ENCODE results near the gene SLC13A5.
"Not testable (repeated sequence)": the region's sequence is repeated elsewhere in the genome, so short reads cannot be mapped to it uniquely, and the experiment has no call there.

SLC13A5 gene

GRCh38 chr17:6655732-6656361 lies 57.3 kb downstream of the SLC13A5 start:
- not testable (repeated sequence) for H3K36me3 Mint-ChIP-seq (ENCODE audit: low read depth); DNase-seq; H3K27me3 Mint-ChIP-seq; H3K27ac Mint-ChIP-seq; ATAC-seq; H3K9me3 Mint-ChIP-seq
- Mint-ChIP-seq H3K4me1 (peaks cover 50% of the 10 kb centered on the region), H3K4me3 (peak overlapping the region; percentile 77)

GRCh38 chr17:6654841-6655731 lies 58.1 kb downstream of the SLC13A5 start:
- peaks cover 6% of the 10 kb centered on the region for H3K27me3 Mint-ChIP-seq
- H3K36me3 Mint-ChIP-seq (ENCODE audit: low read depth): peaks cover 8% of the 10 kb centered on the region
- H3K9me3 Mint-ChIP-seq: no peaks in the 10 kb centered on the region
- peak overlapping the region; percentile 65 for H3K4me3 Mint-ChIP-seq
- no peak for ATAC-seq
- no peak overlapping the region for H3K27ac Mint-ChIP-seq
- no peak for DNase-seq
- peaks cover 48% of the 10 kb centered on the region for H3K4me1 Mint-ChIP-seq

- ATAC-seq: peak; percentile 20
- Mint-ChIP-seq H3K4me1 (peaks cover 56% of the 10 kb centered on the region), H3K9me3 (no peaks in the 10 kb centered on the region), H3K27ac (peak overlapping the region; percentile 46), H3K36me3 (ENCODE audit: low read depth) (peaks cover 24% of the 10 kb centered on the region), H3K4me3 (peak overlapping the region; percentile 59), H3K27me3 (peaks cover 6% of the 10 kb centered on the region)
- DNase-seq: peak; percentile 41
Observed at GRCh38 chr17:6651919-6652452, 61.2 kb downstream of the SLC13A5 start.

GRCh38 chr17:6651354-6651918 lies 61.7 kb downstream of the SLC13A5 start, which contains the start of the genes C17orf100 and MED31:
Gene C17orf100, plus strand, starts transcription at chr17:6651762. Its CDS starts 152 bp downstream, at chr17:6651914.
Gene MED31, minus strand, starts transcription at chr17:6651605. Its CDS starts 77 bp downstream, at chr17:6651528.
- peaks cover 6% of the 10 kb centered on the region for H3K27me3 Mint-ChIP-seq
- peaks cover 24% of the 10 kb centered on the region for H3K36me3 Mint-ChIP-seq (ENCODE audit: low read depth)
- DNase-seq: peak; percentile 97
- peak; percentile 98 for ATAC-seq
- peaks cover 59% of the 10 kb centered on the region for H3K4me1 Mint-ChIP-seq
- H3K4me3 Mint-ChIP-seq: peak within 1 kb of the TSS; percentile 99
- H3K27ac Mint-ChIP-seq: peak within 1 kb of the TSS; percentile 100
- no peaks in the 10 kb centered on the region for H3K9me3 Mint-ChIP-seq

GRCh38 chr17:6648181-6648580 lies 65.0 kb downstream of the SLC13A5 start:
- Mint-ChIP-seq H3K4me1 (peaks cover 68% of the 10 kb centered on the region), H3K27me3 (no peaks in the 10 kb centered on the region), H3K4me3 (no peak overlapping the region), H3K27ac (no peak overlapping the region), H3K36me3 (ENCODE audit: low read depth) (peaks cover 41% of the 10 kb centered on the region), H3K9me3 (no peaks in the 10 kb centered on the region)
- DNase-seq (no peak), ATAC-seq (no peak)

GRCh38 chr17:6643451-6644125 lies 69.6 kb downstream of the SLC13A5 start:
- peaks cover 66% of the 10 kb centered on the region for H3K4me1 Mint-ChIP-seq
- H3K27me3 Mint-ChIP-seq: no peaks in the 10 kb centered on the region
- no peak for ATAC-seq
- no peak for DNase-seq
- peak overlapping the region; percentile 37 for H3K4me3 Mint-ChIP-seq
- H3K27ac Mint-ChIP-seq: peak overlapping the region; percentile 99
- H3K9me3 Mint-ChIP-seq: no peaks in the 10 kb centered on the region
- peaks cover 46% of the 10 kb centered on the region for H3K36me3 Mint-ChIP-seq (ENCODE audit: low read depth)

- ATAC-seq (no peak), DNase-seq (no peak)
- peaks cover 37% of the 10 kb centered on the region for H3K36me3 Mint-ChIP-seq (ENCODE audit: low read depth)
Observed at GRCh38 chr17:6642592-6642991, 70.6 kb downstream of the SLC13A5 start.

GRCh38 chr17:6641247-6641863 lies 71.8 kb downstream of the SLC13A5 start:
- Mint-ChIP-seq H3K9me3 (no peaks in the 10 kb centered on the region), H3K4me3 (peak overlapping the region; percentile 96), H3K27ac (peak overlapping the region; percentile 99), H3K36me3 (ENCODE audit: low read depth) (peaks cover 37% of the 10 kb centered on the region), H3K27me3 (no peaks in the 10 kb centered on the region), H3K4me1 (peaks cover 61% of the 10 kb centered on the region)
- DNase-seq: no peak
- no peak for ATAC-seq

More at GRCh38 chr17:6642592-6642991, 70.6 kb downstream of the SLC13A5 start:
- peak overlapping the region; percentile 99 for H3K27ac Mint-ChIP-seq
- H3K9me3 Mint-ChIP-seq: no peaks in the 10 kb centered on the region
- H3K27me3 Mint-ChIP-seq: no peaks in the 10 kb centered on the region
- peak overlapping the region; percentile 96 for H3K4me3 Mint-ChIP-seq
- H3K4me1 Mint-ChIP-seq: peaks cover 64% of the 10 kb centered on the region

GRCh38 chr17:6640536-6641246 lies 72.5 kb downstream of the SLC13A5 start, which contains the start of the genes KIAA0753 and TXNDC17:
Gene KIAA0753, minus strand, starts transcription at chr17:6640711. Its CDS starts 5,608 bp downstream, at chr17:6635103.
Gene TXNDC17, plus strand, starts transcription at chr17:6641060. Its CDS starts 23 bp downstream, at chr17:6641083.
- Mint-ChIP-seq H3K27me3 (no peaks in the 10 kb centered on the region), H3K9me3 (no peaks in the 10 kb centered on the region), H3K27ac (peak within 1 kb of the TSS; percentile 99), H3K4me1 (peaks cover 61% of the 10 kb centered on the region), H3K4me3 (peak within 1 kb of the TSS; percentile 96), H3K36me3 (ENCODE audit: low read depth) (peaks cover 33% of the 10 kb centered on the region)
- DNase-seq (peak; percentile 97), ATAC-seq (peak; percentile 88)

- Mint-ChIP-seq H3K4me3 (peak overlapping the region; percentile 96), H3K4me1 (peaks cover 56% of the 10 kb centered on the region), H3K9me3 (no peaks in the 10 kb centered on the region), H3K27me3 (no peaks in the 10 kb centered on the region), H3K27ac (peak overlapping the region; percentile 99), H3K36me3 (ENCODE audit: low read depth) (peaks cover 31% of the 10 kb centered on the region)
- DNase-seq (peak; percentile 35), ATAC-seq (peak; percentile 25)
Observed at GRCh38 chr17:6639586-6640535, 73.3 kb downstream of the SLC13A5 start.

GRCh38 chr17:6639014-6639585 lies 74.1 kb downstream of the SLC13A5 start:
- H3K4me3 Mint-ChIP-seq: peak overlapping the region; percentile 96
- H3K9me3 Mint-ChIP-seq: no peaks in the 10 kb centered on the region
- no peak for DNase-seq
- H3K27me3 Mint-ChIP-seq: no peaks in the 10 kb centered on the region
- ATAC-seq: no peak
- H3K36me3 Mint-ChIP-seq (ENCODE audit: low read depth): peaks cover 30% of the 10 kb centered on the region
- H3K4me1 Mint-ChIP-seq: peaks cover 48% of the 10 kb centered on the region
- H3K27ac Mint-ChIP-seq: no peak overlapping the region

Data from activated naive CD8-positive, alpha-beta T cell treated with anti-CD3 and anti-CD28 coated beads, Interleukin-2, amount 50 U/mL, for 24 hours (primary cell).